ENCODE measurements around the gene ATXN2. TPM values are rescaled to one million over a fixed set of nuclear protein-coding genes. Genes with fewer than 3 reads are reported as not detected.

ATXN2 gene
- total and polyA plus RNA-seq, 2 of the 4 experiments (the other 2 are of a cell fraction), result 12.4 to 66.5 TPM

DNA sequence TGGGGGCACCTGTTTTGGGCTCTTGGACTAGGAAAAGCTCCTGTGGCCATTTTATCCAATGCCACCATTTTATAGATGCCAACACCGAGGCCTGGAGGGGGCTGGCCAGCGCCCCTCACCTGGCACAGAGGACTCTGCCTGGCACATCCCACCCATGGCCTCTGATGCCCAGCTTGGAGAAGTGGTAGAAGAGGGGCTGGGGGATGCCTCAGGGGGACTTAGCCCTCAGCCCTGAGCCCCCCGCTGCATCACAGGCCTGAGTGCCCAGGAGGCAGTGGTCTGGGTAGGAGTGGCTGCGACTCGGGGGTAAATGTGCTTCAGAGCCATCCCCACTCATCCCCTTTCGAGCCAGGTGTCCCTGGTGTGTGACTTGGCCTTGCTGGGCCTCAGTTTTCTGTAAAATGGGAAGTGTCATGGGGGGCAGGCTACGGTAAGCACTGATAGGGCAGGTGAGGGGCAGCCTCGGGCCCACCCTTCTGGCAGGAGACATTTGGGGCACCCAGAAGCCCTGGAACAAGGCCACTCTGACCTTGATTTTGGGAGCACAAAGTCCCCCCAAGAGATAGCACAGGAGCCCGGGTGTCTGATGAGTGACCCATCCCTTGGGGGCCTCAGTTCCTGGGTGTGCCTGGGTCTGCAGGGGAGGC, 170.9 kb downstream of the ATXN2 start:
- 90% methylated on average over 2 of the region's 9 CpGs; no CpG with 5 or more reads in 1 of the 2 experiments for WGBS, 2 experiments (ENCODE audit: extremely low coverage in 2 of 2, insufficient read length in 1 of 2)
- Histone ChIP-seq H4K8ac (ENCODE audit: low read depth in 2 of 2, low read length in 2 of 2) (no peak overlapping the region), H3K9me3 (ENCODE audit: control insufficient read depth, insufficient read depth, low read length) (no peaks in the 10 kb centered on the region), H2BK5ac (ENCODE audit: low read depth, low read length, poor library complexity, severe bottlenecking) (no peak overlapping the region), H2AFZ (replicated peaks; ENCODE audit: low read length, poor library complexity) (no peak overlapping the region), H3K9me1 (ENCODE audit: insufficient read depth, low read length) (peaks cover 18% of the 10 kb centered on the region), H3K27ac (ENCODE audit: insufficient read depth, low read length) (no peak overlapping the region), H2BK15ac (ENCODE audit: low read depth, low read length) (no peak overlapping the region), H3K9ac (ENCODE audit: low read depth, low read length) (no peak overlapping the region), H3K27me3 (ENCODE audit: control insufficient read depth, insufficient read depth, low read length) (no peaks in the 10 kb centered on the region), H3K4me2 (ENCODE audit: low read depth, low read length) (no peak overlapping the region), H3K79me1 (ENCODE audit: low read depth in 1 of 2, low read length in 2 of 2) (peaks cover 32 to 85% of the 10 kb centered on the region in 2 experiments), H2AK9ac (replicated peaks; ENCODE audit: low read depth, low read length, poor library complexity) (no peak overlapping the region), H2AK5ac (ENCODE audit: low read depth, low read length) (no peak overlapping the region; the same call in 1 of the 2 replicates), H3K18ac (ENCODE audit: low read depth, low read length) (no peak overlapping the region), H4K91ac (ENCODE audit: insufficient read depth, low read depth, low read length) (no peak overlapping the region), H2BK20ac (ENCODE audit: low read depth, low read length) (no peak overlapping the region), H3K23ac (ENCODE audit: low read depth, low read length) (no peak overlapping the region), H3K56ac (ENCODE audit: extremely low read depth, insufficient read depth, low read length) (no peak overlapping the region), H3K4me1 (ENCODE audit: control insufficient read depth, insufficient read depth, low read length) (peaks cover 14% of the 10 kb centered on the region), H3K4me3 (ENCODE audit: insufficient read depth, low read depth, low read length) (no peak overlapping the region), H4K20me1 (ENCODE audit: insufficient read depth, low read length) (peaks cover 52% of the 10 kb centered on the region), H3K36me3 (ENCODE audit: control insufficient read depth, insufficient read depth, low read length) (no peaks in the 10 kb centered on the region), H4K5ac (ENCODE audit: low read depth, low read length) (no peak overlapping the region), H3K14ac (replicated peaks; ENCODE audit: low read depth, low read length) (no peak overlapping the region), H2BK120ac (ENCODE audit: low read depth, low read length) (no peak overlapping the region), H3K4ac (ENCODE audit: low read depth, low read length) (no peak overlapping the region)
- DNase-seq, result no peak
- intact Hi-C loops (cut with micrococcal nuclease), result no loop called here
- in situ Hi-C loops (cut with MboI; ENCODE audit: low sequenced_read_pairs), result no loop called here
- ChIA-PET POLR2A (ENCODE audit: unreplicated experiment) (no interaction called here), CTCF (no interaction called here)
- TF ChIP-seq MXI1 (IDR thresholded peaks at IDR 0.05; ENCODE audit: borderline replicate concordance, low read depth, low read length) (no peak), BHLHE40 (IDR thresholded peaks at IDR 0.05; ENCODE audit: low read depth, low read length) (no peak), POLR2A (IDR thresholded peaks at IDR 0.05; ENCODE audit: low read depth, low read length) (no peak), CHD1 (IDR thresholded peaks at IDR 0.05; ENCODE audit: low read depth, low read length) (no peak)
- TF ChIP-seq, protein P1, sequence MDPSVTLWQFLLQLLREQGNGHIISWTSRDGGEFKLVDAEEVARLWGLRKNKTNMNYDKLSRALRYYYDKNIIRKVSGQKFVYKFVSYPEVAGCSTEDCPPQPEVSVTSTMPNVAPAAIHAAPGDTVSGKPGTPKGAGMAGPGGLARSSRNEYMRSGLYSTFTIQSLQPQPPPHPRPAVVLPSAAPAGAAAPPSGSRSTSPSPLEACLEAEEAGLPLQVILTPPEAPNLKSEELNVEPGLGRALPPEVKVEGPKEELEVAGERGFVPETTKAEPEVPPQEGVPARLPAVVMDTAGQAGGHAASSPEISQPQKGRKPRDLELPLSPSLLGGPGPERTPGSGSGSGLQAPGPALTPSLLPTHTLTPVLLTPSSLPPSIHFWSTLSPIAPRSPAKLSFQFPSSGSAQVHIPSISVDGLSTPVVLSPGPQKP (IDR thresholded peaks at IDR 0.05; ENCODE audit: borderline replicate concordance, low read depth, low read length), result no peak
- ATAC-seq (ENCODE audit: low read depth), result no peak
- no TSS peak for BruUV-seq (replicated peaks)
- dilution Hi-C loops (cut with HindIII; ENCODE audit: low sequenced_read_pairs, unreplicated experiment), result no loop called here
